ENCODE measurements around the gene LRCH1. TPM values are rescaled to one million over a fixed set of nuclear protein-coding genes. Genes with fewer than 3 reads are reported as not detected.
A peak's percentile ranks its signal among the peaks of the same experiment; 100 is the strongest.

Gene LRCH1
- total RNA-seq, 1 donor from 2014 or later = 22.0 TPM

DNA sequence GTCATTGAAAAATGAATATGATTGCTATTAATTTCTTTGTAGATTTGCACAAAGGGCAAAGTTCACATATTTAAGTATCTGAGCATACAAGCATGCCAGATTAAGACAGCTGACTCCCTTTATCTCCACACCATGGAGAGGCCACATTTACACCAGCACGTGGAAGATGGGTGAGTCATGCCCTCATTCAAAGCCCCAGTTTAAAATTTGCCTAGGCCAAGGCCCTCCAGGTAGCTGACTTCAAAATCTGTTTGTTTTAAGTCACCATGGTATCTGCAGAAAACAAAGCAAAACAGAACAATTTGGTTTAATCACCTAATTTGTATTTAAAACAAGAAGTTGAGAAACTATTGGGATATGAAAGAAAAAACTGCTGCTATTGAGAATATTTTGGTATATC, 134.8 kb downstream of the LRCH1 start:
- peak; percentile 91 for DNase-seq (ENCODE audit: low read depth)

DNA sequence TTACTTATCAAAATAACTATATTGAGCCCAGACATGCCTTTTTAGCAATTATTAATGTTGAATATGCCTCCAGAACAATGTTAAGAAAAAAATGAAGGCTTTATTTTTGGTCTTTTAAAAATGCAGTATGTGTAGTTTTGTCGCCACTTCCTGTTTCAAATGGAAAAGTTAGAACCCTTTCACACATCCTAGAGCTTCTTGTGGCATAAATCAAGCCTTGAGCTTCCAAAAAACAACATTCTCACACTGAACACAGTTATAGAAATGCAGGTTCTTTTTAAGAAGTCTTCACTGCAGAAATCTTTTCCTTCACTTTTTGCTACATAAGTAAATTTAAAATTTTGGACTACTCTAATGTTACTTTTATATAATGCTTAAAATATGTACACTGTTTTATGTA, 135.3 kb downstream of the LRCH1 start:
- DNase-seq (ENCODE audit: low read depth) = no peak

DNA sequence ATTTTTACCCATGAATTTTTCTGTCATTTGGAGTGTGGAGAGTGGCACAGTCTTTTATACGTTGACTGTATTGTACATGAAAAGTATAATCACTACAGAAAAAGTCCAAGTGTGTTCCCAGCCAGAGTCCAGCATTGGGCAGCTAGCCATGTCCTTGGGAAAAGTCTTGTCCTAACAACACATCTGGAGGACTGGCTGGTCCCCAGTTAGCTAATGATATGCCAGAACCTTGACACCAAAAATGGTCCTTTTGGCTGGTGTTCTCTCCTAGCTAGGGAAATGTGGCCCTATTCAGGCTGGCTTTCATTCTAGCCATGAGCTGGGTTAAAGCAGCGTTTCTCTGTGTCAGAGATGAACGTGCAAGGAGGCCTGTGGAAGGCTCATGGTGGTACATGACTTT, 145.0 kb downstream of the LRCH1 start:
- no peak for DNase-seq (ENCODE audit: low read depth)

DNA sequence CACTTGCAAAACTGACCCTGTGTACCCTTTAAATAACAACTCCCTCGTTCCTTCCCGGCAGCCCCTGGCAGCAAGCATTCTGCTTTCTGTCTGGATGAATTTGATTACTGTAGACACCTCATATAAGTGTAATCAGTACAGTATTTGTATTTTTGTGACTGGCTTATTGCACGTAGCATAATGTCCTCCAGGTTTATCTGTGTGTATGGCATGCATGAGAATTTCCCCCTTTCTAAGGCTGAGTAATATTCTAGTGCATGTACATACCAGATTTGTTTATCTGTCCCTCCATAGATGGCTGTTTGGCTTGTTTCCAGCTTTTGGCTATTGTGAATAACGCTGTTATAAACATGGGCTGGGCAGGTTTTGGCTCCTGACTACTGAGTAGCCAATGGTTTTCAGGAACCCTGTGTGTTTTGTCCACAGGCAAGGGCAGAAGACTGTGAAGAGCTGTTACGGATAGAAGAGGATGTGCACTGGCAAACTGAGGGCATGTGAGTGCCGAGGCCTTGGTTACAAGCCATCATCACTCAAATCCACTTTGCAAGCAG, 146.0 kb downstream of the LRCH1 start:
- DNase-seq (ENCODE audit: low read depth) = no peak

DNA sequence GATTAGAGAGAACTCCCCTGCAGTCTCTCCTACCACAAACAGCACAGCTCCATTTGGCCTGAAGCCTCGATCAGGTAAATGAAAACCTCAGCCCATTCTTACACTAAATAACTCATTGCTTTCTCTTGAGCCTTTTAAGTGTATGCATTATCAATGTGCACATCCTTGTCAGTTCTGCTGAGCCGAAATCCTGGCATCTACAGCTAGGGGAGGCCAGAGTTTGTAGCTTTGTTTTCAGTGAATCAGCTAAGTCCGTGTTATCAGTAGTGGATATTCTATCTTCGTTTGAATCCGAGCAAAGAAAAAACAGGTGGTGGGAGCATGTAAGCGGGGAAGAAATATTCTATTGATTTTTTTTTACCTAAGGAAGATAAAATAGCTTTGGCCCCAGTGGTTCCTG, 159.6 kb downstream of the LRCH1 start:
- DNase-seq (ENCODE audit: low read depth) = no peak

DNA sequence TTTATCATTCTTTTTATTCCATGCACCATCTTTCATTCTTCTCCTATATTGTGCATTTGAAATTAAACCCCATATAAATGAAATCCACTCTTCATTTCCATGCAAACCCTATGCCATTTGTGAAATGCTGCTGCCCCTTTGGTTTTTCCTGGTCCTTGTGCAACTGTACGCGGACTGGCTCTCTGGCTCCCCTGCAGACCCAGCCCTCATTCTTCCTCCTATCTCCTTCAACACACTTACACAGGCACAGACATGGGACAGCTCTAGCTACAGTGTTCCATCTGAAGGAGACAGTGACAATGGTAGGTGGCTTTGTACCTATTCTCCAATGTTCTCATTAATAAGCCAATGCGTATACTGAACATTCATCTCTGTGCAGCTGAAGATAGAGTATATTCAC, 162.4 kb downstream of the LRCH1 start:
- DNase-seq (ENCODE audit: low read depth) = no peak

DNA sequence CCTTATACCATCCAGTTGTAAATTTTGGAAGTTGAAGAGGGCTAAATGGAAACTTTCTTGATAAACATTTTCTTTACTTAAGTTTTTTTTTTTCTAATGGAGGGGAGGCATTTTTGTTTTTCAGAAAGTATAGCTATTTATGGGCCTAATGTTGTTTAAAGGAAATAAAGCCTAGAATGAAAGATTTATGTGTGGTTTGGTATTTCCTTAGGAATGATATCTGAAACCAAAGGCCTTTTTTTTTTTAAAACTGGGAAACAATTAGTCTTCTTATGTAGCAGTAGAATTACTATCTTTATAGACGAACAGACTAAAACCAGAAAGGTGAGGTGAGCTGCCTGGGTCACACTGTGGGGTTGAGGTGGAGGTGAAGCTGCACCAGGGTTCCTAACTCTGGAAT, 163.9 kb downstream of the LRCH1 start:
- DNase-seq (ENCODE audit: low read depth) = no peak

DNA sequence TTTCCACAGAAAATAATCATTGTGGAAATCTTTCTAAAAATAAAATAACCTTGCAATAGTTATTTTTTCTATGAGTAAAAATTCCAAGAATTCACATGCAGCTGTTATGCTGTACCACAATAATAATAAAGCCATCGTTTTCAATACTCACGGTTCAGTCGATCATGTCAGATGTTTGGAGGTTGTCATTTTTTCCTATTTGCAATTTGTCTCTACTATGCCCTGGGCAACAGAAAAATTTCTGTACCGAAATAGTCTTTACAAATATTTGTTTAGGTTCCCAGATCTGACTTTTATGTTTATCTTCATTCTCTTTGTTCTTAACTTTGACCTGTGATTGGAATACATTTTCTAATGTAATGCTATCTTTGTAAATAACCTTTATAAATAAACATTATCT, 164.3 kb downstream of the LRCH1 start:
- no peak for DNase-seq (ENCODE audit: low read depth)

DNA sequence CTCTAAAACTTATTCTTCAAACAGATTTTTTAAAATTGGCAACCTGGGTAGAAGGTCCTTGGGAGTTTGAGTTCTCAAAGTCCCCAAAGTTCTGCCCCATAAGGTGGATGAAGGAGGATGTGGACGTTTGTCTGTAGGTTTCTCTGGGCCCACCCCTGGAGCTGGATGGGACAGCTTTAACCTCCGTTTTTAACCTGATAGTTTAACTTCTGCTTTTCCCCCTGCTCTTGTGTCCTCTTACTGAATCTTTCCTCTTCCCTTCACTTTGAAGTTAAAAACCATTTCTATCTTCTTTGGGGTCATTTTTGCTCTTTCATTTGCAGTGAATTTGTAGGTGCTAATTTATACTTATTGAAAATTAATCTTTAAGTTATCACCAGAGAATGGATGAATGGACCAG, 164.9 kb downstream of the LRCH1 start:
- no peak for DNase-seq (ENCODE audit: low read depth)

DNA sequence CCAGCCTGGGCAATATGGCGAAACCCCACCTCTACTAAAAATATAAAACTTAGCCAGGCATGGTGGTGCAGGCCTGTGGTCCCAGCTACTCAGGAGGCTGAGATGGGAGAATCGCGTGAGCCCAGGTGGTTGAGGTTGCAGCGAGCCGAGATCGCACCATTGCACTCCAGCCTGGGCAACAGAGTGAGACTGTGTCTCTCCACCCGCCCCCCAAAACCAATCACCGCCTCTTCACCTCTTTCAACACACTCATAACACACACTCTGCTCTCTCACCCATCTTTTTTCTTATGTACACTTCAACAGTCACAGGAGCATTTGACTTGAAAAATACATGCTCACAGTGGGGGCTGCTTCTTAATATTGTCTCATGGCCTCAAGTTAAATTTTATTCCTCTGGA, 167.2 kb downstream of the LRCH1 start:
- DNase-seq (ENCODE audit: low read depth) = no peak

DNA sequence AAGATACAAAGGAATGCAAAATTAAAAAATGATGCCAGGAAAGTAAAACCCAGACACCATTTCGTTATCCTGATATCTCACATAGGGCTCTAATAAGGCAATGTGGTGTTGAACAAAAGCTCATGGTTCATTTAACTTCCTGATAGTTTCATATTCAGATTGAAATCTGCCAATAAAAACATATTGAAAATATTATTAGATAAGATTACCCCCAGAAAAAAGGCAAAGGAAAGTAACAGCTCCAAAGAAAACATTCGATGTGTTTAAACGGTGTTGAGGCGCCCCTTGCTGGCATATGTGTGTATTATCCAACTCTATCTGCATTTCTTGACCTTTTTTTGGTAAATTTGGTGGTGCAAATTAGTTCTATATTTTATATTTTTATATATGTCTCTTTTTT, 168.1 kb downstream of the LRCH1 start:
- DNase-seq (ENCODE audit: low read depth) = peak; percentile 29

DNA sequence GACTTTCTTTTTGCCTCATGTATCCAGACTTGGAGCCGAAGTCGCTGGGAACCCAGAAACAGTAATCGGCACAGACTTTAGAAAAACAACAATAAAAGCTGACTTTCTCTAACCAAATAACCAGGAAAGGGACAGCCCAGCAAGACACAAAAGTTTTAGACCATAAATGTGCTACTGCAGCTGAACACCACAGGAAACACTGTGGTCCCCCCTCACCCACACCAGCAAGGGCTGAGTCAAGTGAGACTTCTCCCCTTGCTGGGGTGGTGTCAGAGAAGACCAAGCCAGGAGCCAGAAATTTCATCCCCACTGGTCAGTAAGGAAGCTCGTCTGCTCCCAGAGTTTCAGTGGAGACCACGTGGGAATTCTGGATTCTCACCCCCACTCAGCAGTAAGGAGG, 173.4 kb downstream of the LRCH1 start:
- no peak for DNase-seq (ENCODE audit: low read depth)

DNA sequence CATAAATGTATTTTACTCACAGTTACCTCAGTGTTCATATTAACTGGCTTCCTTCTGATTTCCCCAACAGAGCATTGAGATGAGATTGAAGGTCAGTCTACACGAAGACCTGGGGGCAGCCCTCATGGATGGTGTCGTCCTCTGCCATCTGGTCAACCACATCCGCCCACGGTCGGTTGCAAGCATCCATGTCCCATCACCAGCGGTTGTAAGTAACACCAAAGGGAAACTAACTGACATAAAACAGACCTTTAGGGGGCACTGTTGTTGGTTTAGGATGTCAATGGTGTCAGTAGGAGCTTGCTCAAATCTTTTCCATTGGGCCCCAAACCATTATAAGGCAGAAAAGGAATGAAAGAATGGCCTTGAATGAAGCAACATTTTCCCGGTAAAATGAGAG, 175.8 kb downstream of the LRCH1 start:
- DNase-seq (ENCODE audit: low read depth) = no peak

DNA sequence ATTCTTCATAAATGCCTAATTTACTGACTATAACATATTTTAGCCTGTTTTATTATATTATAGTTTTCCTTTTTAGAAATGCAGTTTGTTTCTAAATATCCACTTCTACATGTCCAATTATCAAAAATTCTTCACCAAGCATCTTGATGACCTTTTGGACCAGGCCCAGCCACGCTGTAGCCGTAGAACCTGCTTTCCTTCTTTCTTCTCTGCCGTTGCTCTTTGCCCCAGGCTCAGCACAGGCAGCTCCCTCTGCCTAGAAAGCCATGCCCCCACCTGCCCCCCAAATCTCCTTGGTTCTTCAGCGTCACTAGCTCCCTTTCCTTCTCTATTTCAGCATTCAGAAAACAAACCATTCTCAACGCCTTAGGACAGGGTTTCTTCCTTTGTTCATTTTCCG, 178.6 kb downstream of the LRCH1 start:
- no peak for DNase-seq (ENCODE audit: low read depth)

DNA sequence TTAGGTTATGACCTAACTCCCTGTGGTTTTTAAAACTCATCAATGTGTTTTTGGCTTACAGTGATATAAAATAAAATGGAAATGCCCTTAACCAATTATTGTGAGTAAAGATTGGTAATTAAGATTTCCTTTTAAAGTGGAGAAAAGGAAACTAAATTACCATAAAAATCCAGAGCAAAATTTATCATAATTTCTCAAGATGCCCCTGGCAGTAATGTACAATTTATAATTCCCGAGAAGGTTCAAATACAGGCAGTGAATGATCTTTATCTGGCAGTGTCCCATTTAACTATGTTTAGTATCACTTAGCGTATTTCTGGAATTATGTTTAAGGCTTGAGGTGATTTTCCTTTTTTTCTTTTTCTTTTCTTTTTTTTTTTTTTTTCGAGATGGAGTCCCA, 182.5 kb downstream of the LRCH1 start:
- DNase-seq (ENCODE audit: low read depth) = no peak

DNA sequence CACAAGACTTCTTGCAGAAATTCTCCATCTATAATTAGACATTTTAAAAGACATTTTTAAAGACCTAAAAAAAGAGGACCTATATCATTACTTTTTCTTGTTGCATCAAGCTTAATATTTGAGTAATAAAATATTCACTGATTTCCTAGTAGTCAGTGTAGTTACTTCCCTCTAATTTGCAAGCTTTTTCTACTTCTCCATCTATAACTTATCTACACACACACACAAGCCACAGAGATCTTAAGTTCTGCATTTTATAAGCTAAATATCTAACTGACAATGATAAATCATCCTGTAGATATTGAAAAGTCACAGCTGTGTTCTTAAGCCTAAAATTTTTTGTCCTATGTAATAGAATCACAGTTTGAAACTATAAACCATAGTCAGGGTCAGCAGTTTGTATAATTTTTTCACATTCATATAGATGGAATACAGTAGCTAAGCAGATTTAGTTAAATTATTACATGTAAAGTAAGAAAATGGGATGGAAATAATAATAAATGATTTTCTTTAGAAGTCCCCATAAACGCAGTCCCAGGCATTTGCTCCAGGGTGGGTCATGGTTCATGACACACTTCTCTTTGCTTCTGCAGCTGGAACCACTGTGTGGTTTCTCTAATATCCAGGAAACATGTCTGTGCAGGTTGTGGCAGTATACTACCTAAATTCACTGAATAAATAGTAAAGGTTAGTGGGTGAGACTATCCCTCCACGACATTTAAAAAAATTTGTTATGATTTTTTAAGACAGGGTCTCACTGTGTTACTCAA, 183.8 kb downstream of the LRCH1 start:
- DNase-seq (ENCODE audit: low read depth) = no peak

DNA sequence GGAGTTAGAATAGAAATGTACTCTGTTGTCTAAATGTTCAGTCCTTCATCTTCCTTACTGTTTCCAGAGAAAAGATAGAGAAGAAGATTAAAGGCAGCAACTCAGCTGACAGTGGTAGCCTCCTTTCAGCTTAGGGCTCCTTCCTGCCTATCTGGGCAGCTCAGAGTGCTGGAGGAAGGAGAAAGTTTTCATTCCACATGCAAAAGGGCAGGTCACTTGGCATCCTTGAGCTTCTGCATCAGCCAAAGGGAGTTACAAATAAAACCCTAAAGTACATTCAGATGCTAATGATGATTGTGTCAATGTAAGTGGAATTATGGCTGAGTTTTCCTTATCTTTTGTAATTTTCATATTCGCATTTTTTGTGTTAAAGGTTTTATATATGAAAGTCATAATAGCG, 185.1 kb downstream of the LRCH1 start:
- DNase-seq (ENCODE audit: low read depth) = no peak

DNA sequence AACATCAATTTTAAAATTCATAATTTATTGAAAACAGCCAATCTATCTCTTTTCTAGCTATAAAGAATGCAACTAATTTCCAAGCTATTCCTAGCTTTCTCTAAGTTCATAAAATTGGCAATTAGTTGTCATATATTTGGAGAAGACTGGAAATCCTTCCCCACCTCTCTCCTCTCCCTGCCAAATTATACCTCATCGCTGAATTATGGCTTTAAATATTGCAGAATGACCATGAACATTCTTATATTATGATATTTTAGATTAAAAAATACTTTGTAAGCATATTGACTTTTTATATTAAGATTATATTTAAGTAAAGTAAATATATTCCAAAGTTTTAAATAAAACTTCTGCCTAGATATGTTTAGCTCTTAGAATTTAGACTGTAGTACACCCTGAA, 185.8 kb downstream of the LRCH1 start:
- DNase-seq (ENCODE audit: low read depth) = no peak

DNA sequence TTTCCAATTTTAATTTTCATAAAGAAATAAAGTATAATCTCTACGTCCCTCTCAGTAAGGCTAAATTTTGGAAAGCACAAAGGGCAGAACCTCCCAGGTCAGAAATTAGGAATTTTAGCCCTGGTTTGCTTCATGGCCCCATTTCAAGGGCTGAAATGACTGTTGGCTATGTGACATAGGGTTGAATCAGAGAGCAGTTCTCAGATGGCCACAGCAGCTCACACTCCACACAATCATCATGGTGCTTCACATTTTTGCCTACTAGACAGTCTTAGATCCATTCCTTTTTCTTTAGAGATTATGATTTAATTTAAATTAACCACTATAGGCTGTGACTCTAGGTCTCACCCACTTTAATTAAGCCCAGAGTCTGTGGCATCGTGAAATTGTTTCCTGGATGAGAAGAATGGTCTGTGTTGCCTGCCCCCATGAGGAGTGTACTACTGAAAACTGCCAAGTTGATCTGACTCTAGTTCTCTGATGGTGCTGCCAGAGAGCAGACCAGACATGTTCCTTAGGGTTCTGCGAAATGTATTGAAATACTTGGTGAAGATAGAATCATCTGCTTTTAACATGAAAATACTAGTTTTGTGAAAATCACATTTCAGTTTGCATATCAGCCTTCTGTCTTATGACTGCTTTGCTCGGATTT, 186.6 kb downstream of the LRCH1 start:
- DNase-seq (ENCODE audit: low read depth) = no peak

DNA sequence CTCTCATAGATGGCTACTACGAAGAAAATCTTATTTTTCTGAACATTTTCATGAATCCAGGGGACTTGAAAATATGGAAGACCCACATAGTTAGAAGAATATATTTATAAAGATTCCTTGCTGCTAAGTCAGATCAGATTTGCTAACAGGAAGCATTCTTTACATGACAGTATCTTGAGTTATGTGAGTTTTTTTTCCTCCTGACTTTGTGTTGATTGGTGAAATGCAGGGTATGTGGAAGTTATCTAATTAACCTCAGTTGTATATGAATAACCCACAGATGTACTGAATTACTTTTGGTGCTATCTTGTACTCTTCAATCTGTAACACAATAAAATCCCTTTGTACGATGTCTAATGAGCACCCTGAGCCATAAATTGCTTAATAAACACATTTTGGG, 190.2 kb downstream of the LRCH1 start:
- DNase-seq (ENCODE audit: low read depth) = no peak

DNA sequence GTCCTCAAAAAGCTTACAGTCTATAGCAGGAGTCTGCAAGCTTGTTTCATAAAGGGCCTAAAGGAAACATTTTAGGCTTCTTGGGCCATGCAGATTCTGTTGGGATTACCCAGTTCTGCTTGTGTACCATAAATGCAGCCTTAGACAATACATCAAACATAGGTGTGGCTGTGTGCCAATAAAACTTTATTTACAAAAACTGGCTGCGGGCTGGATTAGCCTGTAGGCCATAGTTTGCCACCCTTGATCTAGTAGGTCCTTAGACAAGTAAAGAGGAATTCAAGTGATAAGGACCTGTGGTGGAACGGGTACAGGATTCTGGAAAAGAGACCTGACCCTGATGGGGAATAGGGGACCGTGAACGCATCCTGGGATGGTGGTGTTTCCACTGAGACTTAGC, 192.1 kb downstream of the LRCH1 start:
- no peak for DNase-seq (ENCODE audit: low read depth)

DNA sequence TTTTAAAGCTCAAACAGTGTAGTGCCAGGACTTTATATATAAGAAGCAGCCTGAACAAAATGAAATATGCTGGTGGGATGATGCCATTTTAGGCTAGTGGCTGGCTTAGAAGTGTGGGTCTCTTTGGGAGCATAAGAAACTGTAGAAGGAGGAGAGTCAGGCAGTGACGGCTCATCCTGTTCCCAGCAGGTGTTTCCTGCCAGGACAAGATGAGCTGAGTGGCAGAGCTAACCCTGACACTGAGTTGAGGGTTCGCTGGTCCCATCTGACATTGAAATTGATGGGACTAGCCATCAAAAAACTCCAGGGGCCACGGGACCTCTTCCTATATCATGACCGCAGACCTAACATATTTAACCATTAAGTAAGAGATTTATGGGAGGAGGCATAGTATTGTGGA, 192.7 kb downstream of the LRCH1 start:
- no peak for DNase-seq (ENCODE audit: low read depth)

DNA sequence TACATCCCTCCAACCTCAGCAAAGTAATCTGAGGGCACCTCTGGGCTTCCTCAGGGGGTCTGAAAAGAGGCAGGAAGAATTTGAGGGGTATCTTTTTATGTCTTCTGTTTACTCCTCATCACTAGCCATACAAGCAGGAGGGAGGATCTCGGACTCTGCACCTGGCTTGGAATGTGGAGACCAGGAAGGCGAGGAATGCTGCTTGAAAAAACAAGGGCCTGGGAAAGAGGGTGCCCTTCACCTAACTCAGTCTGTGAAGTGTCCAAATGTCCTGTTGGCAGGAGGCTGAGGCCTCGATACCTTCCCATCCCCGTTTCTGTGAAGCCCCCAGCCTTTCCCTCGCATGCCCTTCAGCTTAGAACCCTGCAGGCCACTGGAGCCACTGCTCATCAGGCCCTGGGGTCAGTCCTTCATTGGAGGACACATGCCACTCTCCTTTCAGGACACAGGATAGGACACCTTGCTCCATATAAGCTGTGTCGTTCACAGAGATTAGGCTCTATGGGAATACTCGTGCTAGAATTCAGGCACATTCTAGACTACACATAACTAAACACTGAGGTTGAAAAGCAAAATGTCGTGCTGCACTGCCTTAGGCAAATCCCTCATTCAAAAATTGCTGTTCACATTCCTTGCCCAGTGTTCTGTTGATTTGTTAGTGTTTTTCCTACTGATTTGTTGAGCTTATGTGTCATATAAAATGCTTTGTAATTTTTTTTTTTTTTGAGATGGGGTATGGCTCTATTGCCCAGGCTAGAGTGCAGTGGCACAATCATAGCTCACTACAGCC, 194.3 kb downstream of the LRCH1 start:
- DNase-seq (ENCODE audit: low read depth) = peak; percentile 13
